PC-3 (cell line): Measurements from ENCODE around the gene MIOX. TPM values are rescaled to one million over a fixed set of nuclear protein-coding genes. Genes with fewer than 3 reads are reported as not detected.

Source experiments
- ATAC-seq: fragments of 200-7000 bp; cut with Tn5 transposase; 2 replicates; pipeline ENCODE4 v1.9.1; 2020; ENCODE audit warnings: mild to moderate bottlenecking, moderate library complexity
- BruUV-seq: library from RNA; stranded (reverse); fragments of 400-500 nt; replicated peaks from 2 replicates; lab custom pipeline; 2021; lab: Mats Ljungman, UMichigan
- CTCF ChIA-PET: fragments of 300-600 bp; sonication (Branson Sonifier 250); formaldehyde crosslinking; loops from one replicate; lab custom pipeline; 2022; ENCODE audit warnings: antibody characterized with exemption; lab: Charles Lee
- POLR2A ChIA-PET: fragments of 300-600 bp; sonication (Branson Sonifier 250); formaldehyde crosslinking; loops from one replicate; lab custom pipeline; 2022; ENCODE audit warnings: antibody characterized with exemption; ENCODE audit not compliant: unreplicated experiment; lab: Charles Lee
- DNase-seq: peaks from one replicate; pipeline ENCODE4 v3.0.0-alpha.2; 2015
- H2AFZ ChIP-seq: fragments of 300-600 bp; sonication (generic); 2 replicates; pipeline ENCODE4 v1.6.0; 2016; ENCODE audit warnings: antibody characterized with exemption, low read length
- H3F3A ChIP-seq: fragments of 300-600 bp; sonication (generic); one replicate; pipeline ENCODE4 v1.6.0; 2017; ENCODE audit warnings: antibody characterized with exemption, low read length, control low read depth, mild to moderate bottlenecking; ENCODE audit not compliant: unreplicated experiment
- H3K27ac ChIP-seq: fragments of 300-600 bp; sonication (generic); 2 replicates; pipeline ENCODE4 v1.5.1; 2016; ENCODE audit warnings: mild to moderate bottlenecking, low read length
- H3K27me3 ChIP-seq: fragments of 300-600 bp; sonication (generic); 2 replicates; pipeline ENCODE4 v1.6.1; 2016; ENCODE audit warnings: low read length, mixed read lengths
- H3K36me3 ChIP-seq: fragments of 300-600 bp; sonication (generic); 2 replicates; pipeline ENCODE4 v1.6.1; 2016; ENCODE audit warnings: low read depth, mixed run types, low read length, mixed read lengths
- H3K4me1 ChIP-seq: fragments of 300-600 bp; sonication (generic); 2 replicates; pipeline ENCODE4 v1.5.1; 2016; ENCODE audit warnings: low read length; ENCODE audit not compliant: insufficient read depth
- H3K4me2 ChIP-seq: fragments of 300-600 bp; sonication (generic); 2 replicates; pipeline ENCODE4 v1.6.0; 2016; ENCODE audit warnings: low read length
- H3K4me3 ChIP-seq: fragments of 300-600 bp; sonication (generic); 2 replicates; pipeline ENCODE4 v1.5.1; 2016; ENCODE audit warnings: mild to moderate bottlenecking, low read length, mixed read lengths
- H3K79me2 ChIP-seq: fragments of 300-600 bp; sonication (generic); 2 replicates; pipeline ENCODE4 v1.6.1; 2017; ENCODE audit warnings: low read length, mixed read lengths
- H3K9ac ChIP-seq: fragments of 300-600 bp; sonication (generic); 2 replicates; pipeline ENCODE4 v1.6.0; 2016; ENCODE audit warnings: mild to moderate bottlenecking, low read length
- H3K9me2 ChIP-seq: fragments of 300-600 bp; sonication (generic); replicated peaks from 2 replicates; pipeline ENCODE4 v1.6.1; 2016; ENCODE audit warnings: mixed run types, low read length, mixed read lengths
- H3K9me3 ChIP-seq: fragments of 300-600 bp; sonication (generic); 2 replicates; pipeline ENCODE4 v1.6.1; 2016; ENCODE audit warnings: low read length, mixed read lengths
- H4K20me1 ChIP-seq: fragments of 300-600 bp; sonication (generic); 2 replicates; pipeline ENCODE4 v1.6.1; 2016; ENCODE audit warnings: low read length, mixed read lengths
- EZH2 ChIP-seq: fragments of 300-600 bp; sonication (generic); IDR thresholded peaks from one replicate; pipeline ENCODE4 v1.6.1; 2017; ENCODE audit warnings: antibody characterized with exemption, mild to moderate bottlenecking, low read length; ENCODE audit not compliant: unreplicated experiment
- EZH2phosphoT487 ChIP-seq: fragments of 300-600 bp; sonication (generic); IDR thresholded peaks from 2 replicates; pipeline ENCODE4 v1.6.1; 2018; ENCODE audit warnings: mild to moderate bottlenecking, antibody characterized with exemption, low read length, borderline replicate concordance
- intact Hi-C: fragments of 100-400 bp; cut with micrococcal nuclease; formaldehyde crosslinking; loops from 2 replicates; pipeline ENCODE4 v1.9.0; 2023
- total RNA-seq: library from RNA; depleted of rRNA; stranded (reverse); fragments of >200 nt; gene quantifications from 2 replicates; pipeline ENCODE4 v1.2.3, GENCODE V29; 2014
- TF ChIP-seq, protein P1 (sequence below): fragments of 300-600 bp; sonication (generic); conservative IDR thresholded peaks from 2 replicates; pipeline ENCODE4 v1.5.1; 2017; ENCODE audit warnings: antibody characterized with exemption, low read depth, mild to moderate bottlenecking, low read length

The MIOX gene
- total RNA-seq, 1 experiment from 2014 or later = not detected

- ATAC-seq (no peak), DNase-seq (no peak)
- no peak for TF ChIP-seq EZH2phosphoT487
- TF ChIP-seq EZH2 = no peak
- TF ChIP-seq, protein P1, sequence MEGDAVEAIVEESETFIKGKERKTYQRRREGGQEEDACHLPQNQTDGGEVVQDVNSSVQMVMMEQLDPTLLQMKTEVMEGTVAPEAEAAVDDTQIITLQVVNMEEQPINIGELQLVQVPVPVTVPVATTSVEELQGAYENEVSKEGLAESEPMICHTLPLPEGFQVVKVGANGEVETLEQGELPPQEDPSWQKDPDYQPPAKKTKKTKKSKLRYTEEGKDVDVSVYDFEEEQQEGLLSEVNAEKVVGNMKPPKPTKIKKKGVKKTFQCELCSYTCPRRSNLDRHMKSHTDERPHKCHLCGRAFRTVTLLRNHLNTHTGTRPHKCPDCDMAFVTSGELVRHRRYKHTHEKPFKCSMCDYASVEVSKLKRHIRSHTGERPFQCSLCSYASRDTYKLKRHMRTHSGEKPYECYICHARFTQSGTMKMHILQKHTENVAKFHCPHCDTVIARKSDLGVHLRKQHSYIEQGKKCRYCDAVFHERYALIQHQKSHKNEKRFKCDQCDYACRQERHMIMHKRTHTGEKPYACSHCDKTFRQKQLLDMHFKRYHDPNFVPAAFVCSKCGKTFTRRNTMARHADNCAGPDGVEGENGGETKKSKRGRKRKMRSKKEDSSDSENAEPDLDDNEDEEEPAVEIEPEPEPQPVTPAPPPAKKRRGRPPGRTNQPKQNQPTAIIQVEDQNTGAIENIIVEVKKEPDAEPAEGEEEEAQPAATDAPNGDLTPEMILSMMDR = no peak
- intact Hi-C loops = no loop called here
- POLR2A ChIA-PET = no interaction called here
- Histone ChIP-seq H3K36me3 (no peaks in the 10 kb centered on the region), H3K4me2 (no peak overlapping the region), H2AFZ (no peak overlapping the region), H3K27me3 (no peaks in the 10 kb centered on the region), H3K9me3 (no peaks in the 10 kb centered on the region), H3K4me1 (peaks cover 7% of the 10 kb centered on the region), H3K4me3 (no peak overlapping the region), H3K9me2 (no peaks in the 10 kb centered on the region), H4K20me1 (no peaks in the 10 kb centered on the region), H3F3A (no peaks in the 10 kb centered on the region), H3K79me2 (peaks cover 60% of the 10 kb centered on the region), H3K9ac (no peak overlapping the region), H3K27ac (no peak overlapping the region)
- CTCF ChIA-PET = no interaction called here
- BruUV-seq = no TSS peak
Measured at GRCh38 chr22:50513175-50513574, 26.5 kb downstream of the MIOX start.

GRCh38 chr22:50516068-50516467 lies 29.4 kb downstream of the MIOX start:
- Histone ChIP-seq H3K79me2 (peaks cover 36% of the 10 kb centered on the region), H3K9me3 (no peaks in the 10 kb centered on the region), H3F3A (no peaks in the 10 kb centered on the region), H3K36me3 (no peaks in the 10 kb centered on the region; the same call in 1 of the 2 replicates), H2AFZ (no peak overlapping the region), H3K27me3 (no peaks in the 10 kb centered on the region), H3K9me2 (no peaks in the 10 kb centered on the region), H3K4me1 (no peaks in the 10 kb centered on the region), H4K20me1 (no peaks in the 10 kb centered on the region), H3K4me2 (no peak overlapping the region), H3K4me3 (no peak overlapping the region), H3K27ac (no peak overlapping the region), H3K9ac (no peak overlapping the region)
- ATAC-seq (no peak), DNase-seq (no peak)
- CTCF ChIA-PET = no interaction called here
- POLR2A ChIA-PET = no interaction called here
- no TSS peak for BruUV-seq
- TF ChIP-seq EZH2 (no peak), EZH2phosphoT487 (no peak)
- TF ChIP-seq, protein P1 = no peak
- intact Hi-C loops = no loop called here

GRCh38 chr22:50516891-50517290 lies 30.2 kb downstream of the MIOX start:
- Histone ChIP-seq H3K4me2 (no peak overlapping the region), H4K20me1 (no peaks in the 10 kb centered on the region), H3K9ac (no peak overlapping the region), H3K9me3 (no peaks in the 10 kb centered on the region), H2AFZ (no peak overlapping the region), H3K27me3 (no peaks in the 10 kb centered on the region), H3F3A (no peaks in the 10 kb centered on the region), H3K4me3 (no peak overlapping the region), H3K27ac (no peak overlapping the region), H3K4me1 (no peaks in the 10 kb centered on the region), H3K79me2 (peaks cover 35% of the 10 kb centered on the region), H3K9me2 (no peaks in the 10 kb centered on the region), H3K36me3 (no peaks in the 10 kb centered on the region; the same call in 1 of the 2 replicates)
- POLR2A ChIA-PET = no interaction called here
- TF ChIP-seq, protein P1 = no peak
- TF ChIP-seq EZH2 = no peak
- TF ChIP-seq EZH2phosphoT487 = no peak
- BruUV-seq = no TSS peak
- no peak for ATAC-seq
- CTCF ChIA-PET = no interaction called here
- intact Hi-C loops = no loop called here
- no peak for DNase-seq
